ENCODE data around the gene FNBP1.
"Not testable (repeated sequence)": the region's sequence is repeated elsewhere in the genome, so short reads cannot be mapped to it uniquely, and the experiment has no call there.

Gene FNBP1

GRCh38 chr9:129949821-129950220, 93.2 kb downstream of the FNBP1 start:
- H3K27me3 ChIP-seq (ENCODE audit: low read length) = no peaks in the 10 kb centered on the region
- H3K9me3 ChIP-seq (ENCODE audit: insufficient read depth, low read length) = no peaks in the 10 kb centered on the region
- peaks cover 15% of the 10 kb centered on the region; the same call in 1 of the 2 replicates for H3F3A ChIP-seq (ENCODE audit: insufficient read depth)
- H3K27ac ChIP-seq (ENCODE audit: low read depth, low read length) = no peak overlapping the region
- H3K9ac ChIP-seq (ENCODE audit: low read length) = no peak overlapping the region
- no peak overlapping the region for H3K4me2 ChIP-seq (ENCODE audit: low read depth, low read length, poor library complexity, severe bottlenecking)
- H3K9me2 ChIP-seq (replicated peaks; ENCODE audit: insufficient read depth, low read length) = no peaks in the 10 kb centered on the region
- peaks cover 13% of the 10 kb centered on the region; the same call in 1 of the 2 replicates for H3K79me2 ChIP-seq (ENCODE audit: insufficient read depth, low read length)
- peaks cover 24% of the 10 kb centered on the region for H3K36me3 ChIP-seq (ENCODE audit: low read length)
- no peak overlapping the region for H3K4me3 ChIP-seq (ENCODE audit: insufficient read depth, low read length, poor library complexity, severe bottlenecking)
- H4K20me1 ChIP-seq (ENCODE audit: low read depth, low read length) = no peaks in the 10 kb centered on the region
- no peak for TF ChIP-seq EZH2phosphoT487 (conservative IDR thresholded peaks at IDR 0.05; ENCODE audit: low read length)
- no peak for TF ChIP-seq CTCF (IDR thresholded peaks at IDR 0.05; ENCODE audit: insufficient read depth, low read length, poor library complexity, severe bottlenecking)
- H2AFZ ChIP-seq (ENCODE audit: low read depth, low read length, severe bottlenecking) = no peak overlapping the region

GRCh38 chr9:129948626-129949025, 94.4 kb downstream of the FNBP1 start:
- Histone ChIP-seq H3K79me2 (ENCODE audit: insufficient read depth, low read length) (peaks cover 16% of the 10 kb centered on the region; the same call in 1 of the 2 replicates), H3K36me3 (ENCODE audit: low read length) (peaks cover 24% of the 10 kb centered on the region), H3F3A (ENCODE audit: insufficient read depth) (peaks cover 14% of the 10 kb centered on the region; the same call in 1 of the 2 replicates)
- H2AFZ ChIP-seq (ENCODE audit: low read depth, low read length, severe bottlenecking); H3K9ac ChIP-seq (ENCODE audit: low read length); H3K27ac ChIP-seq (ENCODE audit: low read depth, low read length); H3K27me3 ChIP-seq (ENCODE audit: low read length); H3K4me2 ChIP-seq (ENCODE audit: low read depth, low read length, poor library complexity, severe bottlenecking); H3K9me3 ChIP-seq (ENCODE audit: insufficient read depth, low read length); H4K20me1 ChIP-seq (ENCODE audit: low read depth, low read length); H3K9me2 ChIP-seq (replicated peaks; ENCODE audit: insufficient read depth, low read length); H3K4me3 ChIP-seq (ENCODE audit: insufficient read depth, low read length, poor library complexity, severe bottlenecking): not testable (repeated sequence)

DNA sequence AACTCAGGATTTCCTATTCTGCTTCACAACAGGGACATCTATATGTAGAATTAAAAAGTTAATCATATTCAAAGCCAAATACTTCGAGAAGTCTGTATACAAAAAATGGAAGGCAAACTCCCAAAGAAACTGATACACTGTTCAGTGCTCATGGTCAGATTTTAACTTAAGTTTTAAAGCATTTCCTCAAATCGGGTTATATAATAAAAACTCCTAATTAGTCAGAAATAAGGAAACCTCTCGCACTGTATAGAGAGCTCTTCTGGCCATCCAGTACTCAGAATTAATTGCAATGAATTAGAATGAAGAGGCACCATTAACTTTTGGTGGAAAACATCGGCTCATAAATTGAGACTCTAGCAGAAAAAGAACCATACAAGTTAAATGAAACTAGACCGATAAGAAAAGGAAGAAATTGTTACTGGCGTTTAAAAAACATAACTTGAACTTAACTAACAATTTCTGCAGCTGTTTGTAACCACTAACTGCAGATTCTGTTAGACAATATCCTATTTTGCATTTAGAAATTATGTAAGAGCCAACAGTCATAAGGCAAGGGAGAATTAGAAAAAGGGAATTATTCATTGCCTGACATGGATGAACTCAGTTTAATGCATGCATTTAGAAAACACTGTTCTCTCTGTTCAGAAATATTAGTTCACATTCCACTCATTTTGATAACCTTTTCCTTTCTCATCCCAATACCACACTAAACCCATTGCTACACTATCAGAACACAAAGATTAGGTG, 96.6 kb downstream of the FNBP1 start:
- Histone ChIP-seq H3K9ac (ENCODE audit: low read length) (no peak overlapping the region), H3K4me2 (ENCODE audit: low read depth, low read length, poor library complexity, severe bottlenecking) (no peak overlapping the region), H3K9me2 (replicated peaks; ENCODE audit: insufficient read depth, low read length) (no peaks in the 10 kb centered on the region), H3K9me3 (ENCODE audit: insufficient read depth, low read length) (peaks cover 12% of the 10 kb centered on the region; the same call in 1 of the 2 replicates), H3F3A (ENCODE audit: insufficient read depth) (peaks cover 6% of the 10 kb centered on the region; the same call in 1 of the 2 replicates), H3K79me2 (ENCODE audit: insufficient read depth, low read length) (peaks cover 19% of the 10 kb centered on the region; the same call in 1 of the 2 replicates), H3K27ac (ENCODE audit: low read depth, low read length) (peak overlapping the region; percentile 24; the same call in 1 of the 2 replicates), H3K36me3 (ENCODE audit: low read length) (peaks cover 25% of the 10 kb centered on the region), H3K27me3 (ENCODE audit: low read length) (no peaks in the 10 kb centered on the region), H2AFZ (ENCODE audit: low read depth, low read length, severe bottlenecking) (no peak overlapping the region), H3K4me3 (ENCODE audit: insufficient read depth, low read length, poor library complexity, severe bottlenecking) (no peak overlapping the region), H4K20me1 (ENCODE audit: low read depth, low read length) (no peaks in the 10 kb centered on the region)
- no peak for TF ChIP-seq EZH2phosphoT487 (conservative IDR thresholded peaks at IDR 0.05; ENCODE audit: low read length)
- no peak for TF ChIP-seq CTCF (IDR thresholded peaks at IDR 0.05; ENCODE audit: insufficient read depth, low read length, poor library complexity, severe bottlenecking)

DNA sequence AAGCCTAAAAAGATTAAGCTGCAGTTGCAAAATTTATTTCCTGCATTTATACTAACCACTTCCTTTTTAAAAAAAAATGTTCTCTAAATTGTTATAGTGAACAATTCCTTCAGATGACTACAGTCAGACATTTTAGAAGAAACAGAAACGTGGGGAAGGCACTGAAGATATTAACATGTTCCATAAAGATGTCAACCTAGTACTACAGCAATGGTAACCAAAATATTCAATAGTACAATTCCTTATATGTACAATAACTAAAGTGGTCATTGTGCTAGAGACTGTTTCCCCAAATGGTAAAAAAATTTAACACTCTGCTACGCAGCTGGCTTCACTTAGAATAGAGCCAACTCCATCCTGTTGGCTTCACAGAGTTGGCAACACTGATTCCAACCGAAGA, 97.7 kb downstream of the FNBP1 start:
- peaks cover 25% of the 10 kb centered on the region for H3K36me3 ChIP-seq (ENCODE audit: low read length)
- no peak overlapping the region for H3K9ac ChIP-seq (ENCODE audit: low read length)
- H3F3A ChIP-seq (ENCODE audit: insufficient read depth) = peaks cover 6% of the 10 kb centered on the region; the same call in 1 of the 2 replicates
- no peak overlapping the region for H3K4me2 ChIP-seq (ENCODE audit: low read depth, low read length, poor library complexity, severe bottlenecking)
- no peaks in the 10 kb centered on the region for H3K27me3 ChIP-seq (ENCODE audit: low read length)
- no peak overlapping the region for H3K4me3 ChIP-seq (ENCODE audit: insufficient read depth, low read length, poor library complexity, severe bottlenecking)
- H3K79me2 ChIP-seq (ENCODE audit: insufficient read depth, low read length) = peaks cover 19% of the 10 kb centered on the region; the same call in 1 of the 2 replicates
- TF ChIP-seq EZH2phosphoT487 (conservative IDR thresholded peaks at IDR 0.05; ENCODE audit: low read length) = no peak
- TF ChIP-seq CTCF (IDR thresholded peaks at IDR 0.05; ENCODE audit: insufficient read depth, low read length, poor library complexity, severe bottlenecking) = no peak
- no peaks in the 10 kb centered on the region for H4K20me1 ChIP-seq (ENCODE audit: low read depth, low read length)
- peak overlapping the region; percentile 43; the same call in 1 of the 2 replicates for H3K27ac ChIP-seq (ENCODE audit: low read depth, low read length)
- H3K9me3 ChIP-seq (ENCODE audit: insufficient read depth, low read length) = peaks cover 12% of the 10 kb centered on the region; the same call in 1 of the 2 replicates
- H3K9me2 ChIP-seq (replicated peaks; ENCODE audit: insufficient read depth, low read length) = no peaks in the 10 kb centered on the region
- no peak overlapping the region for H2AFZ ChIP-seq (ENCODE audit: low read depth, low read length, severe bottlenecking)
